K562 (cell line): ENCODE measurements around the gene SERBP1. TPM values are rescaled to one million over a fixed set of nuclear protein-coding genes. Genes with fewer than 3 reads are reported as not detected.

ENCODE experiments used
- ATAC-seq: fragments of 200-7000 bp; cut with Tn5 transposase; 3 replicates; pipeline ENCODE4 v1.9.1; 2020; ENCODE audit warnings: moderate library complexity
- BruUV-seq: library from RNA; stranded (reverse); fragments of 400-500 nt; replicated peaks from 2 replicates; lab custom pipeline; 2021; lab: Mats Ljungman, UMichigan
- CTCF ChIA-PET: fragments of 300-600 bp; formaldehyde crosslinking; extraction: SDS; loops from one replicate; lab custom pipeline; 2021; ENCODE audit warnings: low intra/inter-chr PET ratio; lab: Yijun Ruan, JAX
- POLR2A ChIA-PET: fragments of 300-600, 350-650 bp; sonication (Branson Sonifier 250); formaldehyde crosslinking; extraction: SDS; loops from one replicate; lab custom pipeline; 2021; ENCODE audit warnings: antibody characterized with exemption, inconsistent platforms; lab: Yijun Ruan, JAX
- DNase-seq, 4 experiments: peaks; one replicate each; pipeline versions ENCODE4 v3.0.0 to v3.0.0-alpha.2; 2011 to 2018; ENCODE audit warnings: low spot score in 3 of 4, mixed read lengths in 3 of 4; ENCODE audit errors: extremely low read depth in 1 of 4
- FAIRE-seq: peaks from 2 replicates; lab custom pipeline; 2011; peaks lifted over from hg19 to GRCh38; lab: Jason Lieb, UNC
- H2AFZ ChIP-seq: 2 replicates; pipeline ENCODE4 v1.6.0; 2011; ENCODE audit warnings: low read depth, low read length, control low read depth, inconsistent platforms
- H3K27ac ChIP-seq: fragments of 200-600 bp; 3 replicates; pipeline ENCODE4 v1.8.0; 2011; ENCODE audit warnings: low read depth, mild to moderate bottlenecking, control low read depth, inconsistent platforms, low read length, moderate library complexity, mixed read lengths; ENCODE audit errors: extremely low read depth
- H3K27me3 ChIP-seq, 2 experiments: fragments of 300-600 bp in 1 of 2; 2 replicates in 1 of 2; 3 replicates in 1 of 2; pipeline versions ENCODE4 v1.6.0 to v1.8.0; 2011; ENCODE audit warnings: inconsistent platforms in 2 of 2, low read length in 2 of 2, mild to moderate bottlenecking in 1 of 2, mixed read lengths in 1 of 2, moderate library complexity in 1 of 2; ENCODE audit not compliant: control insufficient read depth in 2 of 2, insufficient read depth in 2 of 2
- H3K36me3 ChIP-seq: fragments of 300-600 bp; 3 replicates; pipeline ENCODE4 v1.8.0; 2011; ENCODE audit warnings: mild to moderate bottlenecking, low read length, inconsistent platforms; ENCODE audit not compliant: control insufficient read depth, insufficient read depth
- H3K4me1 ChIP-seq, 2 experiments: fragments of 200-600 bp in 1 of 2; replicated peaks in 1 of 2; 2 replicates in 1 of 2; 3 replicates in 1 of 2; pipeline versions ENCODE4 v1.5.1 to v1.8.0; 2011; ENCODE audit warnings: inconsistent platforms in 2 of 2, low read length in 2 of 2, mild to moderate bottlenecking in 1 of 2, mixed read lengths in 1 of 2, moderate library complexity in 1 of 2; ENCODE audit not compliant: control insufficient read depth in 2 of 2, insufficient read depth in 2 of 2
- H3K4me2 ChIP-seq: 2 replicates; pipeline ENCODE4 v1.6.1; 2011; ENCODE audit warnings: low read length, control low read depth, inconsistent platforms, mixed read lengths; ENCODE audit not compliant: insufficient read depth
- H3K4me3 ChIP-seq: fragments of 200-600 bp; sonication (generic), shearing (Covaris generic); 2 replicates; pipeline ENCODE4 v1.5.1; 2016; ENCODE audit warnings: control low read depth, inconsistent platforms
- H3K79me2 ChIP-seq: fragments of 200-600 bp; 3 replicates; pipeline ENCODE4 v1.8.0; 2011; ENCODE audit warnings: low read length, inconsistent platforms; ENCODE audit not compliant: control insufficient read depth, insufficient read depth
- H3K9ac ChIP-seq, 2 experiments: 2 replicates each; pipeline versions ENCODE4 v1.6.0 to v1.6.1; 2011; ENCODE audit warnings: low read depth in 2 of 2, low read length in 2 of 2, control low read depth in 1 of 2, inconsistent platforms in 1 of 2, mild to moderate bottlenecking in 1 of 2, mixed read lengths in 1 of 2; ENCODE audit not compliant: insufficient read depth in 1 of 2
- H3K9me1 ChIP-seq: one replicate; pipeline ENCODE4 v1.6.0; 2011; ENCODE audit warnings: inconsistent platforms, mild to moderate bottlenecking, low read length, moderate library complexity; ENCODE audit not compliant: control insufficient read depth, insufficient read depth
- H3K9me3 ChIP-seq: replicated peaks from 2 replicates; pipeline ENCODE4 v1.5.1; 2011; ENCODE audit warnings: low read depth, low read length, inconsistent platforms; ENCODE audit not compliant: control insufficient read depth, insufficient read depth
- H4K20me1 ChIP-seq: replicated peaks from 2 replicates; pipeline ENCODE4 v1.6.1; 2011; ENCODE audit warnings: low read length, inconsistent platforms, mixed read lengths; ENCODE audit not compliant: control insufficient read depth, insufficient read depth
- PTTG1 ChIP-seq: fragments of 450-650 bp; IDR thresholded peaks from 2 replicates; pipeline ENCODE4 v1.6.1; 2016; ENCODE audit warnings: low read depth, mild to moderate bottlenecking, missing genetic modification characterization, missing compliant biosample characterization
- WGBS: fragments of 100-300 bp; shearing (Covaris generic); methylation state at CpG from one replicate; pipeline ENCODE4 v1.1.6; 2016; ENCODE audit warnings: low coverage, mixed read lengths; ENCODE audit not compliant: insufficient coverage; ENCODE audit errors: missing lambda C conversion rate; 5-methylcytosine and 5-hydroxymethylcytosine counted together
- in situ Hi-C: fragments of 300-500 bp; cut with MboI; formaldehyde crosslinking; loops from 4 replicates; pipeline ENCODE4 v1.15.0; 2018; ENCODE audit warnings: inconsistent platforms, mixed read lengths
- intact Hi-C: fragments of 100-400 bp; cut with micrococcal nuclease; formaldehyde crosslinking; loops from 2 replicates; pipeline ENCODE4 v1.14.2; 2022
- polyA plus RNA-seq, 8 experiments: library from polyadenylated mRNA; depleted of rRNA in 4 of 8; stranded (reverse) in 5 of 8; unstranded in 3 of 8; fragments of >200 nt; fragmentation: Nextera tagmentation in 2 of 8; fragmentation: Illumina TruSeq in 1 of 8; extraction: Ambion mirVana in 2 of 8; extraction: Trizol in 1 of 8; gene quantifications; 2 replicates each; pipeline versions ENCODE4 v1.2.1 to v1.2.3, GENCODE V29; 2011 to 2014; ENCODE audit warnings: inconsistent platforms in 1 of 8, missing spikeins in 1 of 8
- total RNA-seq, 7 experiments: library from RNA; depleted of rRNA in 6 of 7; stranded (reverse); fragments of >200 nt in 6 of 7; fragmentation: Illumina TruSeq in 2 of 7; extraction: Trizol in 2 of 7; gene quantifications; 2 replicates each; pipeline versions ENCODE4 v1.2.1 to v1.2.3, GENCODE V29; 2011 to 2021; ENCODE audit warnings: low replicate concordance in 1 of 7
- TF ChIP-seq, protein P1 (sequence below): fragments of 450-650 bp; IDR thresholded peaks from 2 replicates; pipeline ENCODE4 v1.6.1; 2016; ENCODE audit warnings: mild to moderate bottlenecking, moderate library complexity

Gene SERBP1
- total and polyA plus RNA-seq, 9 of the 15 experiments (the other 6 are each of a cell fraction or from before 2014, with no cell fraction given) = 79.9 to 761 (median 464) TPM

DNA sequence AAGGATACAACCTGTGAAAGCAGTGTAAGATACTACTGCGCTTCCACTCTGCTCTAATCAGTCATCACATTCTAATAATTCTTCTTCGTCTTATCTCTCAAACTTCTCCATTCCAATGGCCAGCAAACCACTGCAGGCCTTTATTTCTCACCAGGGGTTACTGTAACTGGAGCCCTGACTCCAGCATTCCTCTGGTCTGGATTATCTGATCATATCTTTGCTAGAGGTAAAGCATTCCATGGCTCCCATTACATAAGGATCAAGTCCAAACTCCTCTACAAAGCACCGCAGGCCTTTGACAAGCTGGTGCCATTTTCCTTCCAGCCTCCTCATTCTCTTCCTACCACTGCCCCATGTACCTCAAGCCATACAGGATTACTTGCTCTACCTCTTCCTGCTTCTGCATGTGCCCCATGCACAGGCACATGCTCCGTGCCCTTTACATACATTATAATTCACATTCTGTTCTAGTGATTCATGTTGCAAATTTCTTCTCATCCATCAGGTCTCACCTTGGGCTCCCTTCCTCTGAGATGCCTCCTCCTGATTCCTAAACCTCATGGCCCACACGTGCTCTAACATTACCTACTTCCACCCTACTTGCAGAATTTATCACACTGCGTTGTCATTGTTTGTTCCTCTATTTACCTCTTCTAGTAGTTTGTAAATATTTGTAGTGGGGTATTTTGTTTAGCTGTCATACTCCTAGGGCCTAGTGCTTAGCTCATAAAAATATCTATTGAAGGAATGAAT is 9.3 kb upstream of the SERBP1 start:
- ChIA-PET POLR2A (interaction anchor here (1.3 kb wide), 1 partner anchor 9 kb away, joined by 8 read pairs; the partner anchor contains the start of gene SERBP1), CTCF (interaction anchor here (0.6 kb wide), 1 partner anchor 93 kb away, joined by 4 read pairs; no protein-coding TSS in a partner anchor)
- H3K27ac ChIP-seq = no peak overlapping the region
- FAIRE-seq = no peak
- H3K27me3 ChIP-seq = no peaks in the 10 kb centered on the region
- intact Hi-C loops (loop anchor here (10.0 kb wide), 1 partner anchor 245 kb away; the partner anchor contains the start of gene GADD45A), in situ Hi-C loops (no loop called here)
- DNase-seq = no peak
- WGBS = 40% methylated on average over 6 of the region's 6 CpGs
- no peaks in the 10 kb centered on the region for H3K36me3 ChIP-seq
- H3K4me2 ChIP-seq = no peak overlapping the region
- H3K9me3 ChIP-seq = no peaks in the 10 kb centered on the region
- no TSS peak for BruUV-seq
- no peak overlapping the region for H3K9ac ChIP-seq
- no peaks in the 10 kb centered on the region for H4K20me1 ChIP-seq
- TF ChIP-seq PTTG1 (tag) = no peak
- TF ChIP-seq, protein P1, sequence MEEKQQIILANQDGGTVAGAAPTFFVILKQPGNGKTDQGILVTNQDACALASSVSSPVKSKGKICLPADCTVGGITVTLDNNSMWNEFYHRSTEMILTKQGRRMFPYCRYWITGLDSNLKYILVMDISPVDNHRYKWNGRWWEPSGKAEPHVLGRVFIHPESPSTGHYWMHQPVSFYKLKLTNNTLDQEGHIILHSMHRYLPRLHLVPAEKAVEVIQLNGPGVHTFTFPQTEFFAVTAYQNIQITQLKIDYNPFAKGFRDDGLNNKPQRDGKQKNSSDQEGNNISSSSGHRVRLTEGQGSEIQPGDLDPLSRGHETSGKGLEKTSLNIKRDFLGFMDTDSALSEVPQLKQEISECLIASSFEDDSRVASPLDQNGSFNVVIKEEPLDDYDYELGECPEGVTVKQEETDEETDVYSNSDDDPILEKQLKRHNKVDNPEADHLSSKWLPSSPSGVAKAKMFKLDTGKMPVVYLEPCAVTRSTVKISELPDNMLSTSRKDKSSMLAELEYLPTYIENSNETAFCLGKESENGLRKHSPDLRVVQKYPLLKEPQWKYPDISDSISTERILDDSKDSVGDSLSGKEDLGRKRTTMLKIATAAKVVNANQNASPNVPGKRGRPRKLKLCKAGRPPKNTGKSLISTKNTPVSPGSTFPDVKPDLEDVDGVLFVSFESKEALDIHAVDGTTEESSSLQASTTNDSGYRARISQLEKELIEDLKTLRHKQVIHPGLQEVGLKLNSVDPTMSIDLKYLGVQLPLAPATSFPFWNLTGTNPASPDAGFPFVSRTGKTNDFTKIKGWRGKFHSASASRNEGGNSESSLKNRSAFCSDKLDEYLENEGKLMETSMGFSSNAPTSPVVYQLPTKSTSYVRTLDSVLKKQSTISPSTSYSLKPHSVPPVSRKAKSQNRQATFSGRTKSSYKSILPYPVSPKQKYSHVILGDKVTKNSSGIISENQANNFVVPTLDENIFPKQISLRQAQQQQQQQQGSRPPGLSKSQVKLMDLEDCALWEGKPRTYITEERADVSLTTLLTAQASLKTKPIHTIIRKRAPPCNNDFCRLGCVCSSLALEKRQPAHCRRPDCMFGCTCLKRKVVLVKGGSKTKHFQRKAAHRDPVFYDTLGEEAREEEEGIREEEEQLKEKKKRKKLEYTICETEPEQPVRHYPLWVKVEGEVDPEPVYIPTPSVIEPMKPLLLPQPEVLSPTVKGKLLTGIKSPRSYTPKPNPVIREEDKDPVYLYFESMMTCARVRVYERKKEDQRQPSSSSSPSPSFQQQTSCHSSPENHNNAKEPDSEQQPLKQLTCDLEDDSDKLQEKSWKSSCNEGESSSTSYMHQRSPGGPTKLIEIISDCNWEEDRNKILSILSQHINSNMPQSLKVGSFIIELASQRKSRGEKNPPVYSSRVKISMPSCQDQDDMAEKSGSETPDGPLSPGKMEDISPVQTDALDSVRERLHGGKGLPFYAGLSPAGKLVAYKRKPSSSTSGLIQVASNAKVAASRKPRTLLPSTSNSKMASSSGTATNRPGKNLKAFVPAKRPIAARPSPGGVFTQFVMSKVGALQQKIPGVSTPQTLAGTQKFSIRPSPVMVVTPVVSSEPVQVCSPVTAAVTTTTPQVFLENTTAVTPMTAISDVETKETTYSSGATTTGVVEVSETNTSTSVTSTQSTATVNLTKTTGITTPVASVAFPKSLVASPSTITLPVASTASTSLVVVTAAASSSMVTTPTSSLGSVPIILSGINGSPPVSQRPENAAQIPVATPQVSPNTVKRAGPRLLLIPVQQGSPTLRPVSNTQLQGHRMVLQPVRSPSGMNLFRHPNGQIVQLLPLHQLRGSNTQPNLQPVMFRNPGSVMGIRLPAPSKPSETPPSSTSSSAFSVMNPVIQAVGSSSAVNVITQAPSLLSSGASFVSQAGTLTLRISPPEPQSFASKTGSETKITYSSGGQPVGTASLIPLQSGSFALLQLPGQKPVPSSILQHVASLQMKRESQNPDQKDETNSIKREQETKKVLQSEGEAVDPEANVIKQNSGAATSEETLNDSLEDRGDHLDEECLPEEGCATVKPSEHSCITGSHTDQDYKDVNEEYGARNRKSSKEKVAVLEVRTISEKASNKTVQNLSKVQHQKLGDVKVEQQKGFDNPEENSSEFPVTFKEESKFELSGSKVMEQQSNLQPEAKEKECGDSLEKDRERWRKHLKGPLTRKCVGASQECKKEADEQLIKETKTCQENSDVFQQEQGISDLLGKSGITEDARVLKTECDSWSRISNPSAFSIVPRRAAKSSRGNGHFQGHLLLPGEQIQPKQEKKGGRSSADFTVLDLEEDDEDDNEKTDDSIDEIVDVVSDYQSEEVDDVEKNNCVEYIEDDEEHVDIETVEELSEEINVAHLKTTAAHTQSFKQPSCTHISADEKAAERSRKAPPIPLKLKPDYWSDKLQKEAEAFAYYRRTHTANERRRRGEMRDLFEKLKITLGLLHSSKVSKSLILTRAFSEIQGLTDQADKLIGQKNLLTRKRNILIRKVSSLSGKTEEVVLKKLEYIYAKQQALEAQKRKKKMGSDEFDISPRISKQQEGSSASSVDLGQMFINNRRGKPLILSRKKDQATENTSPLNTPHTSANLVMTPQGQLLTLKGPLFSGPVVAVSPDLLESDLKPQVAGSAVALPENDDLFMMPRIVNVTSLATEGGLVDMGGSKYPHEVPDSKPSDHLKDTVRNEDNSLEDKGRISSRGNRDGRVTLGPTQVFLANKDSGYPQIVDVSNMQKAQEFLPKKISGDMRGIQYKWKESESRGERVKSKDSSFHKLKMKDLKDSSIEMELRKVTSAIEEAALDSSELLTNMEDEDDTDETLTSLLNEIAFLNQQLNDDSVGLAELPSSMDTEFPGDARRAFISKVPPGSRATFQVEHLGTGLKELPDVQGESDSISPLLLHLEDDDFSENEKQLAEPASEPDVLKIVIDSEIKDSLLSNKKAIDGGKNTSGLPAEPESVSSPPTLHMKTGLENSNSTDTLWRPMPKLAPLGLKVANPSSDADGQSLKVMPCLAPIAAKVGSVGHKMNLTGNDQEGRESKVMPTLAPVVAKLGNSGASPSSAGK = peak; percentile 26; the same call in 1 of the 2 replicates
- H2AFZ ChIP-seq = peak overlapping the region; percentile 25; the same call in 1 of the 2 replicates
- peaks cover 0 to 15% of the 10 kb centered on the region in 2 experiments; a peak in 3 of 5 replicates for H3K4me1 ChIP-seq
- ATAC-seq = no peak
- H3K9me1 ChIP-seq = no peaks in the 10 kb centered on the region
- H3K4me3 ChIP-seq = no peak overlapping the region
- no peaks in the 10 kb centered on the region for H3K79me2 ChIP-seq
